ENCODE results near the gene HERC3.

GRCh38 chr4:88643932-88644331, 51.7 kb downstream of the HERC3 start:
- no peak for TF ChIP-seq POLR2AphosphoS5 (IDR thresholded peaks at IDR 0.05; ENCODE audit: low read depth)
- no peak for TF ChIP-seq CREB1 (CRISPR knock-in tag; IDR thresholded peaks at IDR 0.05; ENCODE audit: low read depth)
- no peak for TF ChIP-seq CTCF (conservative IDR thresholded peaks at IDR 0.05; ENCODE audit: low read depth in 2 of 2)
- no peak for TF ChIP-seq ETS1 (IDR thresholded peaks at IDR 0.05)
